HL-60/S4 (cell line): ENCODE data around the gene DLGAP1.

Experiments
- in situ Hi-C: fragments of 300-500 bp; cut with MboI; formaldehyde crosslinking; loops from 2 replicates; pipeline ENCODE4 v1.14.3; 2022; ENCODE audit warnings: low sequenced_read_pairs

DLGAP1 gene

DNA sequence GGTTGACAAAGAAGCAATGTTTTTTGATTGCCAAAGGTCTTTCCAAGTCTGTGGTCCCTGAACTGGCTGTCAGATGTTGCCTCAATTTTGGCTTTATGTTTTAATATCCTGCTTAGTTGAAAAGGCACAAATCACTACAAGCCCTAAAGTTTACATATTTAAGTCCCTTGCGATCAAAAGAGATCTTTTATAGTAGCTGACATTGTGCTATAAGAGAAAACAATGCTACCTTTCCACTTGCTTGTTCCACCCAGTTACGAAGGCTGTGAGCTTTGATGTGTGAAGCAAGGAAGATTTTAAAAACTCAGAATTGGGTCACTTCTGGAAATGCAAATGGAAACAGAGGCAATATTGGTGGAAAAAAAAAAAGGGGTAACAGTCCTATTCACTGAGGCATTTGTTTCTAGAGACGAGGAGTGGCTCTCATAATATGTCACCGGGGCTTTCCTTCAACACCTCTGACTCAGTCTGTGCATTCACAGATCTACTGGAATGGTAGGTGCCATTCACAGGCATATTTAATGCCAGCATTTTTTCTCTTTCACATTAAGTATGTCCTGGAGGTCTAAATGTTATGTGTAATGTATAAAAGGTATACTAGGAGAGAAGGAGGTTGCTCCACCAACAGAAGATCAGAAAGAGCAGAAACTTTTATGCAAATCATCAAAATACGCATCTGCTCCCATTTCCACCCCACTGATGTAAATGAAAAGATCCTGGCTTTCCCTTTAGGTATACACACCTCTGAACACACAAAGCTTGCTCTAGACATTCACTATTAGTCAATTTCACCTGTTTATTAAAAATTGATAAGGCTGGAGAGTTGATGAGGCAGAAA lies 913.3 kb downstream of the DLGAP1 start:
- in situ Hi-C loops: no loop called here

GRCh38 chr18:3540805-3541548 lies 914.1 kb downstream of the DLGAP1 start:
- in situ Hi-C loops: no loop called here

DNA sequence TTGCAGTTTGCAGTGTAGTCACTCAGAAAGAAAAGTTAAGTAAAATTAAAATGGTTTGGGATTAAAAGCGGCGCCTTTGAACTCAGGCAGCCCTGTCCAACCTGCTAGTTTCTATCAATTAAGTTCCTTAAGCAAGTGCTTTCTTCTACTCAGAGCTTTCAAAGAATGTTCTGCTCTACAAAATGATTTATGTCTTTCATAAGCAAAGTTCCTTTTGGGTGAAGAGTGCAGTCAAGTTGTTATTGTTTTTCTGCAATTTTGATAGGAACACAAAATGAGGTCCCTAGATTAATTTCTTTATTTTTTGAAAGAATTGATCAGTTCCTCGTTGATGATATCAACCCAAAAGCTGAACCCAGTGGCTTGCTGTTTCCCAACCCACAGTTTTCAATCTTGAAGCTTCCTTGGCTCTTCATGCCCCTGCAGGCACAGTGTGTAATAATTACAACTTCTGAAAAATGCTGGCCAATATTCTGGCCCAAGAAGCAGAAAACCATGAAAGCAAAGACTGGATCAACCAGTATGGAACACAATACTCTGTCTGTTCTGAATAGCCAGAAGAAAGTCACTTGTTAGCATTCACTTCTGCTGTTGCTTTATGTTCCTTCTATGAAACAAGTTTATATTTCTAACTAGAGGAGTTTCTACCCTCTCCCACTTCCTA lies 916.0 kb downstream of the DLGAP1 start:
- in situ Hi-C loops: no loop called here

- in situ Hi-C loops: no loop called here
These were observed 916.7 kb downstream of the DLGAP1 start for GRCh38 chr18:3538456-3538855.

GRCh38 chr18:3530807-3531206 lies 924.3 kb downstream of the DLGAP1 start:
- in situ Hi-C loops: no loop called here

GRCh38 chr18:3529601-3530000 lies 925.5 kb downstream of the DLGAP1 start:
- in situ Hi-C loops: no loop called here

DNA sequence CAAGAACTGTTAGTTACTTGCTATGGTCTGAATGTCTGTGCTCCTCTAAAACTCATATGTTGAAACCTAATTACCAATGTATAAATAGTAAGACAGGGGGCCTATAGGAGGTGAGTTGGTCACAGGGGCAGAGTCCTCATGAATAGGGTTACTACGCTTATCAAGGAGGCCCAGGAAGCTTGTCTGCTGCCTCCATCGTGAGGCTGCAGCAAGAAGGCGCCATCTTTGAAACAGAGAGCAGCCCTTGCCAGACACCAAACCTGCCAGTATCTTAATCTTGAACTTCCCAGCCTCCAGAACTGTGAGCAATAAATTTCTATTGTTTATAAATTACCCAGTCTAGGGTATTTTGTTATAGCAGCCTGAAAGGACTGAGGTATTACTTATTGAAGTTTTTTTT lies 926.0 kb downstream of the DLGAP1 start:
- in situ Hi-C loops: no loop called here

DNA sequence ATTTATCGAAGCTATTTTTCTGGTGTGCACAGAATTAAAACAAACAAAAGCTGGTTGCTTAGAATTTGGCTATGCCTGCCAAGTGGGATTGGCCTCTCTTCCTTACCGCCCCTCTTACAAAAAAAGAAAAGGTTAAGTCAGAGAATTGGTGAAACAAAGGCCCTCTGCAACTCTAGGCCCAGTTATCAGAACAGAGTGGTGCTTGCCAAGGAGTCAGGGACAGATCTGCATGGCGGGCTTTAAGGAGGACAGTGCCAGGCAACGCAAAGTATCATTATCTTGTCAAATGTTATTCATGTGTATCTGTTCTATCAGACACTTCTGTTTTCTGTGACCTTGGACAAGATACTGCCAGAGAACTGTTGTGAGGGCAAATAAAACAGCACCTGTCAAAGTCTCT lies 926.9 kb downstream of the DLGAP1 start:
- in situ Hi-C loops: no loop called here

GRCh38 chr18:3526421-3527354 lies 928.4 kb downstream of the DLGAP1 start:
- in situ Hi-C loops: no loop called here

DNA sequence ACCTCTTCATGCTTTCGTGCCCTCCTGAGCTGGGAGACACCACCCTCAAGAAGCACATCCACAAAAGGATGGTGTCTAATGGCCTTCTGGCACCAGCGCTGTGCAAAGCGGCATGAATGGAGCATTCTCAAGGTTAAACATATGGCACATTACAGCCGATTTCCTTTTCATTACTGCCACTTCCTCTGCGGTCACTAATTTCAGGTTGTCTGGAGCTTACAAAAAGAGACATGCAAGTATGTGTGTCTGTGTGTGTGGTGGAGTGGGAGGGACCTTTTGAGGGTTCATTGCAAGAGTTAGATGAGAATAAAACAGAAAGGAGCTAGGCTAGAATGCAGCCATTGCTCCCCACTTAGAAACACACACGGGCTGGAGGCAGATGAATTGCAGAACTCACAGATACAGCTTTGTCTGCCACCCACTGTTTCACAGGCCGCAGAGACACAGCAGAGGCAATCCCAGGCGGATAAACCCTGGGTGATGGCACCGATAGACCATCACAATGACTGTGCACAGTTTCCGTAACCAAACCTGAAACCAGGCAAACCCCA lies 929.2 kb downstream of the DLGAP1 start:
- in situ Hi-C loops: no loop called here

DNA sequence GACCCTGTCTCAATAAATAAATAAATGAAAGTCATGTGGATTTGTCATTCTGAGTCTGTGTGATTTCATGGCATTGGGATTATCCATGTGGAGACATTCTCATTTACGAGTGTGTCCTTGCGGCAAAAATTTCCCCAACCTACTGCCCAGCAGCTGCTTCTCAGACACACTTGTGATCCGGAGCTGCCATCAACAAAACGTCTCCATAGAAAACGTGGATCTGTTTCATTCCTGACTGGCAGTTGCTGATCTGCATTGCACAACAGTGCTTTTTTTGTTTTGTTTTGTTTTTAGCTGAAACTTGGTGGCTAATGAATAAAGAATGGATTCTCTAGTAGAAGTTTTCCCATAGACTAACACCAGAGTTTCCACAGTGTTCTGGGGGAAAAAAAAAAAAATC lies 930.4 kb downstream of the DLGAP1 start:
- in situ Hi-C loops: no loop called here

GRCh38 chr18:3520230-3521085 lies 934.6 kb downstream of the DLGAP1 start:
- in situ Hi-C loops: no loop called here

GRCh38 chr18:3514312-3515216 lies 940.5 kb downstream of the DLGAP1 start:
- in situ Hi-C loops: no loop called here

- in situ Hi-C loops: no loop called here
These were observed 941.6 kb downstream of the DLGAP1 start for GRCh38 chr18:3513481-3513880.

GRCh38 chr18:3511980-3512379 lies 943.1 kb downstream of the DLGAP1 start:
- in situ Hi-C loops: no loop called here

DNA sequence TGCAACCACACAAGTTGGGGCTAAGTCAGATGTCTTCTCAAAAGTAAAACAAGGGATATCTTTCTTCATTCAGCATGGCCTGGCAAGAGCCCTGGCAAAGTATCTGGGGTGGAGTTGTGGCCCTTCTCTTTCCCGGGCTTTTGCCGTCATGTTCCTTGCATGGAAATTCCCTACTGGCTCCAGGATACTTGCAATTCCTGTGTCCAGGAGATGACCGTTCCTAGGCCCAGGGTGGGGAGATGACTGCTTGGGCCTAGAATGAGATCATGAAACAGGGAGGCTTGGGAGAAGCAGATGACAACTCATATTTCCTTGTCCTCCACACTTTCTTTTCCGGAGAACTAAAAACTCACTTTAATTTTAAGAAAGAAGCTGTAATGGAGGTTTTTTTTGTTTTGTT lies 944.2 kb downstream of the DLGAP1 start:
- in situ Hi-C loops: no loop called here

GRCh38 chr18:3510024-3510423 lies 945.1 kb downstream of the DLGAP1 start:
- in situ Hi-C loops: no loop called here
